Right atrium auricular region (tissue), 2 donors: ENCODE measurements around the gene NAA11. TPM values are rescaled to one million over a fixed set of nuclear protein-coding genes. Genes with fewer than 3 reads are reported as not detected.

Experiments used
- DNase-seq: peaks from one replicate; pipeline ENCODE4 v3.0.0-alpha.2; 2019; ENCODE audit warnings: low spot score
- H3K27ac ChIP-seq, 2 donors: fragments of 200-600 bp; sonication (generic); 1 replicate in 1 of 2; 2 replicates in 1 of 2; pipeline ENCODE4 v1.5.1; 2016 to 2019
- H3K27me3 ChIP-seq, 2 donors: fragments of 200-600 bp; sonication (generic); one replicate each; pipeline versions ENCODE4 v1.5.1 to v1.6.0; 2017 to 2019
- H3K36me3 ChIP-seq: fragments of 200-600 bp; sonication (generic); one replicate; pipeline ENCODE4 v1.5.1; 2016
- H3K4me1 ChIP-seq, 2 donors: fragments of 200-600 bp; sonication (generic); one replicate each; pipeline versions ENCODE4 v1.5.1 to v1.6.0; 2017 to 2019
- H3K4me3 ChIP-seq, 2 donors: fragments of 200-600 bp; sonication (generic); 1 replicate in 1 of 2; 2 replicates in 1 of 2; pipeline ENCODE4 v1.5.1; 2017 to 2019; ENCODE audit warnings: mild to moderate bottlenecking in 1 of 2, moderate library complexity in 1 of 2
- H3K9me3 ChIP-seq, 2 donors: fragments of 200-600 bp; sonication (generic); one replicate each; pipeline ENCODE4 v1.5.1; 2019
- CTCF ChIP-seq, 2 donors: fragments of 200-600 bp; sonication (generic); IDR thresholded peaks; one replicate each; pipeline ENCODE4 v1.5.1; 2019; ENCODE audit warnings: antibody characterized with exemption in 2 of 2
- total RNA-seq, 2 donors: library from RNA; depleted of rRNA; stranded (reverse); fragments of >200 nt; gene quantifications; one replicate each; pipeline ENCODE4 v1.1.0, GENCODE V29; 2016

NAA11 gene
- total RNA-seq, 2 donors from 2014 or later, result not detected

GRCh38 chr4:79272761-79273160 is 53.1 kb downstream of the NAA11 start:
- H3K4me3 ChIP-seq, result no peak overlapping the region
- H3K9me3 ChIP-seq, result no peaks in the 10 kb centered on the region
- DNase-seq, result no peak
- no peaks in the 10 kb centered on the region for H3K27me3 ChIP-seq
- no peaks in the 10 kb centered on the region for H3K4me1 ChIP-seq
- no peak overlapping the region for H3K27ac ChIP-seq
- H3K36me3 ChIP-seq, result no peaks in the 10 kb centered on the region
- no peak for TF ChIP-seq CTCF (IDR thresholded peaks at IDR 0.05)

- no peaks in the 10 kb centered on the region for H3K27me3 ChIP-seq
- no peak overlapping the region for H3K4me3 ChIP-seq
- no peaks in the 10 kb centered on the region for H3K36me3 ChIP-seq
- H3K9me3 ChIP-seq, result no peaks in the 10 kb centered on the region
- no peak overlapping the region for H3K27ac ChIP-seq
- no peak for DNase-seq
- no peaks in the 10 kb centered on the region for H3K4me1 ChIP-seq
- TF ChIP-seq CTCF (IDR thresholded peaks at IDR 0.05), result no peak
Observed at GRCh38 chr4:79272126-79272525, 53.7 kb downstream of the NAA11 start.

GRCh38 chr4:79267671-79268070 is 58.2 kb downstream of the NAA11 start:
- H3K36me3 ChIP-seq, result no peaks in the 10 kb centered on the region
- DNase-seq, result no peak
- no peaks in the 10 kb centered on the region for H3K27me3 ChIP-seq
- H3K4me3 ChIP-seq, result no peak overlapping the region
- no peak for TF ChIP-seq CTCF (IDR thresholded peaks at IDR 0.05)
- no peaks in the 10 kb centered on the region for H3K9me3 ChIP-seq
- no peaks in the 10 kb centered on the region for H3K4me1 ChIP-seq
- no peak overlapping the region for H3K27ac ChIP-seq

Other genes starting within 250 kb of the NAA11 start
- gene GK2, start 82.2 kb upstream of the NAA11 start, total RNA-seq, result not detected